ENCODE measurements around the gene WARS2.

- TF ChIP-seq, protein P1, sequence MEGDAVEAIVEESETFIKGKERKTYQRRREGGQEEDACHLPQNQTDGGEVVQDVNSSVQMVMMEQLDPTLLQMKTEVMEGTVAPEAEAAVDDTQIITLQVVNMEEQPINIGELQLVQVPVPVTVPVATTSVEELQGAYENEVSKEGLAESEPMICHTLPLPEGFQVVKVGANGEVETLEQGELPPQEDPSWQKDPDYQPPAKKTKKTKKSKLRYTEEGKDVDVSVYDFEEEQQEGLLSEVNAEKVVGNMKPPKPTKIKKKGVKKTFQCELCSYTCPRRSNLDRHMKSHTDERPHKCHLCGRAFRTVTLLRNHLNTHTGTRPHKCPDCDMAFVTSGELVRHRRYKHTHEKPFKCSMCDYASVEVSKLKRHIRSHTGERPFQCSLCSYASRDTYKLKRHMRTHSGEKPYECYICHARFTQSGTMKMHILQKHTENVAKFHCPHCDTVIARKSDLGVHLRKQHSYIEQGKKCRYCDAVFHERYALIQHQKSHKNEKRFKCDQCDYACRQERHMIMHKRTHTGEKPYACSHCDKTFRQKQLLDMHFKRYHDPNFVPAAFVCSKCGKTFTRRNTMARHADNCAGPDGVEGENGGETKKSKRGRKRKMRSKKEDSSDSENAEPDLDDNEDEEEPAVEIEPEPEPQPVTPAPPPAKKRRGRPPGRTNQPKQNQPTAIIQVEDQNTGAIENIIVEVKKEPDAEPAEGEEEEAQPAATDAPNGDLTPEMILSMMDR (IDR thresholded peaks at IDR 0.05), result no peak
- no peak for TF ChIP-seq POLR2A (IDR thresholded peaks at IDR 0.05)
Measured at GRCh38 chr1:119159966-119160365, 19.5 kb upstream of the WARS2 start.

Data from adrenal gland (tissue), 5 donors.